ENCODE results near the gene TULP4. TPM values are rescaled to one million over a fixed set of nuclear protein-coding genes. Genes with fewer than 3 reads are reported as not detected.

Gene TULP4
- total RNA-seq, 4 donors from 2014 or later = 77.4 to 364 (median 129) TPM

- no peak for DNase-seq
- TF ChIP-seq POLR2A (IDR thresholded peaks at IDR 0.05) (no peak), CTCF (IDR thresholded peaks at IDR 0.05) (no peak)
- H3K27ac ChIP-seq = no peak overlapping the region
- H3K36me3 ChIP-seq = no peaks in the 10 kb centered on the region
- intact Hi-C loops (cut with DNase I; ENCODE audit: low total_unique reads) = no loop called here
- no peaks in the 10 kb centered on the region for H3K9me3 ChIP-seq
- no peaks in the 10 kb centered on the region for H3K27me3 ChIP-seq
- no peaks in the 10 kb centered on the region for H3K4me1 ChIP-seq
- no peak overlapping the region for H3K4me3 ChIP-seq
These were observed 48.8 kb downstream of the TULP4 start for GRCh38 chr6:158361068-158361467.

- intact Hi-C loops (cut with DNase I; ENCODE audit: low total_unique reads) = no loop called here
- no peaks in the 10 kb centered on the region for H3K9me3 ChIP-seq
- no peak overlapping the region for H3K27ac ChIP-seq
- H3K4me1 ChIP-seq = no peaks in the 10 kb centered on the region
- no peak for DNase-seq
- TF ChIP-seq POLR2A (IDR thresholded peaks at IDR 0.05) = no peak
- TF ChIP-seq CTCF (IDR thresholded peaks at IDR 0.05) = no peak
- H3K27me3 ChIP-seq = no peaks in the 10 kb centered on the region
- no peaks in the 10 kb centered on the region for H3K36me3 ChIP-seq
- no peak overlapping the region for H3K4me3 ChIP-seq
These were observed 49.9 kb downstream of the TULP4 start for GRCh38 chr6:158361961-158362669.

- intact Hi-C loops (cut with DNase I; ENCODE audit: low total_unique reads) = no loop called here
- no peaks in the 10 kb centered on the region for H3K27me3 ChIP-seq
- H3K9me3 ChIP-seq = no peaks in the 10 kb centered on the region
- no peaks in the 10 kb centered on the region for H3K36me3 ChIP-seq
- no peak overlapping the region for H3K27ac ChIP-seq
- no peak for TF ChIP-seq POLR2A (IDR thresholded peaks at IDR 0.05)
- no peak for TF ChIP-seq CTCF (IDR thresholded peaks at IDR 0.05)
- no peak overlapping the region for H3K4me3 ChIP-seq
- no peaks in the 10 kb centered on the region for H3K4me1 ChIP-seq
- DNase-seq = no peak
These were observed 54.1 kb downstream of the TULP4 start for GRCh38 chr6:158366363-158366762.

GRCh38 chr6:158367816-158368215 is 55.6 kb downstream of the TULP4 start:
- no peak for TF ChIP-seq CTCF (IDR thresholded peaks at IDR 0.05)
- no peak for TF ChIP-seq POLR2A (IDR thresholded peaks at IDR 0.05)
- Histone ChIP-seq H3K36me3 (no peaks in the 10 kb centered on the region), H3K4me1 (no peaks in the 10 kb centered on the region), H3K27ac (no peak overlapping the region), H3K27me3 (no peaks in the 10 kb centered on the region), H3K9me3 (no peaks in the 10 kb centered on the region), H3K4me3 (no peak overlapping the region)
- intact Hi-C loops (cut with DNase I; ENCODE audit: low total_unique reads) = no loop called here
- DNase-seq = no peak

- no peak overlapping the region for H3K27ac ChIP-seq
- no peak for DNase-seq
- H3K9me3 ChIP-seq = no peaks in the 10 kb centered on the region
- H3K4me3 ChIP-seq = no peak overlapping the region
- H3K4me1 ChIP-seq = peaks cover 0 to 2% of the 10 kb centered on the region in 2 donors
- TF ChIP-seq CTCF (IDR thresholded peaks at IDR 0.05) (no peak), POLR2A (IDR thresholded peaks at IDR 0.05) (no peak)
- no peaks in the 10 kb centered on the region for H3K36me3 ChIP-seq
- no peaks in the 10 kb centered on the region for H3K27me3 ChIP-seq
- intact Hi-C loops (cut with DNase I; ENCODE audit: low total_unique reads) = no loop called here
These were observed 57.0 kb downstream of the TULP4 start for GRCh38 chr6:158369241-158369640.

Measured in uterus (tissue), 4 donors.